Colonic mucosa (tissue), 4 donors: Measurements from ENCODE around the gene DMBX1. TPM values are rescaled to one million over a fixed set of nuclear protein-coding genes. Genes with fewer than 3 reads are reported as not detected.

Experiments used
- DNase-seq: peaks from one replicate; pipeline ENCODE4 v3.0.0-alpha.2; 2020
- H3K27ac ChIP-seq: fragments of 200-600 bp; one replicate; pipeline ENCODE4 v1.8.0; 2021
- H3K27me3 ChIP-seq: fragments of 200-600 bp; one replicate; pipeline ENCODE4 v1.8.0; 2021
- H3K36me3 ChIP-seq: fragments of 200-600 bp; one replicate; pipeline ENCODE4 v1.8.0; 2021
- H3K4me1 ChIP-seq: fragments of 200-600 bp; one replicate; pipeline ENCODE4 v1.8.0; 2021; ENCODE audit warnings: mild to moderate bottlenecking
- H3K4me3 ChIP-seq: fragments of 200-600 bp; one replicate; pipeline ENCODE4 v1.8.0; 2021
- H3K9ac ChIP-seq, 2 donors: one replicate each; pipeline ENCODE4 v1.7.0; 2013; ENCODE audit warnings: control low read depth in 2 of 2, low read depth in 2 of 2, low read length in 2 of 2
- H3K9me3 ChIP-seq: fragments of 200-600 bp; one replicate; pipeline ENCODE4 v1.8.0; 2021
- CTCF ChIP-seq: fragments of 200-600 bp; IDR thresholded peaks from one replicate; pipeline ENCODE4 v1.8.0; 2022; ENCODE audit warnings: antibody characterized with exemption, mild to moderate bottlenecking
- intact Hi-C: fragments of 100-400 bp; cut with DNase I; formaldehyde crosslinking; loops from one replicate; pipeline ENCODE4 v1.14.1; 2022
- total RNA-seq, 2 donors: library from RNA; stranded (reverse); fragmentation: NEBNext Ultra II Directional in 1 of 2; extraction: Animal tissue kit (Norgen Biotek cat#: 25700) in 1 of 2; gene quantifications; one replicate each; pipeline ENCODE4 v1.2.1, GENCODE V29; 2021
- donor health status: healthy.
- donor health status: DM: no; HTN: no; CAD: no.
- donor health status: DM: no; HTN: no; CAD: no.

The DMBX1 gene
- total RNA-seq, 2 donors from 2014 or later = not detected

GRCh38 chr1:46489169-46489637 lies 433 bp upstream of the DMBX1 start:
- intact Hi-C loops = no loop called here
- DNase-seq = no peak
- H3K36me3 ChIP-seq = no peaks in the 10 kb centered on the region
- H3K9ac ChIP-seq = no peak overlapping the region
- H3K27me3 ChIP-seq = peaks cover 86% of the 10 kb centered on the region
- peak overlapping the region; percentile 29 for H3K4me3 ChIP-seq
- no peak overlapping the region for H3K27ac ChIP-seq
- H3K4me1 ChIP-seq = peaks cover 6% of the 10 kb centered on the region
- H3K9me3 ChIP-seq = no peaks in the 10 kb centered on the region
- no peak for TF ChIP-seq CTCF

- H3K9me3 ChIP-seq = no peaks in the 10 kb centered on the region
- H3K27me3 ChIP-seq = peaks cover 95% of the 10 kb centered on the region
- H3K9ac ChIP-seq = no peak overlapping the region
- no peak overlapping the region for H3K4me3 ChIP-seq
- H3K4me1 ChIP-seq = peaks cover 6% of the 10 kb centered on the region
- no peak overlapping the region for H3K27ac ChIP-seq
- TF ChIP-seq CTCF = no peak
- DNase-seq = no peak
- H3K36me3 ChIP-seq = no peaks in the 10 kb centered on the region
- intact Hi-C loops = no loop called here
Observed at GRCh38 chr1:46490406-46490655, 695 bp downstream of the DMBX1 start.

GRCh38 chr1:46490656-46491442 lies 1.2 kb downstream of the DMBX1 start:
- intact Hi-C loops = no loop called here
- no peak for DNase-seq
- no peaks in the 10 kb centered on the region for H3K9me3 ChIP-seq
- peaks cover 6% of the 10 kb centered on the region for H3K4me1 ChIP-seq
- no peak for TF ChIP-seq CTCF
- H3K27me3 ChIP-seq = peaks cover 90% of the 10 kb centered on the region
- no peak overlapping the region for H3K9ac ChIP-seq
- H3K36me3 ChIP-seq = no peaks in the 10 kb centered on the region
- no peak overlapping the region for H3K27ac ChIP-seq
- H3K4me3 ChIP-seq = no peak overlapping the region

- DNase-seq = no peak
- Histone ChIP-seq H3K9me3 (no peaks in the 10 kb centered on the region), H3K4me1 (peaks cover 6% of the 10 kb centered on the region), H3K9ac (no peak overlapping the region), H3K4me3 (no peak overlapping the region), H3K36me3 (no peaks in the 10 kb centered on the region), H3K27me3 (peaks cover 82% of the 10 kb centered on the region), H3K27ac (no peak overlapping the region)
- no peak for TF ChIP-seq CTCF
- intact Hi-C loops = no loop called here
Observed at GRCh38 chr1:46491443-46492268, 2.0 kb downstream of the DMBX1 start.

GRCh38 chr1:46492269-46492853 lies 2.7 kb downstream of the DMBX1 start:
- Histone ChIP-seq H3K27ac (no peak overlapping the region), H3K36me3 (no peaks in the 10 kb centered on the region), H3K9ac (no peak overlapping the region), H3K9me3 (no peaks in the 10 kb centered on the region), H3K27me3 (peaks cover 75% of the 10 kb centered on the region), H3K4me3 (no peak overlapping the region), H3K4me1 (peaks cover 6% of the 10 kb centered on the region)
- intact Hi-C loops = no loop called here
- DNase-seq = no peak
- TF ChIP-seq CTCF = no peak
